ENCODE measurements around the gene KCNQ1. TPM values are rescaled to one million over a fixed set of nuclear protein-coding genes. Genes with fewer than 3 reads are reported as not detected.

Gene KCNQ1
- total RNA-seq, 2 experiments from 2014 or later: 10.7 to 10.8 TPM

- POLR2A ChIA-PET: no interaction called here
- DNase-seq: no peak
Measured at GRCh38 chr11:2530131-2530854, 85.5 kb downstream of the KCNQ1 start.

GRCh38 chr11:2530855-2531200, 86.0 kb downstream of the KCNQ1 start:
- Mint-ChIP-seq H3K4me3 (no peak overlapping the region), H3K27me3 (no peaks in the 10 kb centered on the region), H3K27ac (no peak overlapping the region), H3K36me3 (no peaks in the 10 kb centered on the region), H3K9me3 (no peaks in the 10 kb centered on the region), H3K4me1 (ENCODE audit: low read depth) (peaks cover 18% of the 10 kb centered on the region)
- CTCF ChIA-PET: interaction anchor here (0.7 to 9.5 kb wide), 18 partner anchors 13 to 560 kb away, joined by 3 to 532 read pairs (median 6); partner anchors contain the start of genes CDKN1C, KCNQ1, PHLDA2 and TSSC4
- intact Hi-C loops (cut with micrococcal nuclease): loop anchor here (1.0 to 5.0 kb wide), 4 partner anchors 84 to 561 kb away; partner anchors contain the start of gene KCNQ1
- DNase-seq: no peak
- POLR2A ChIA-PET: no interaction called here

More at GRCh38 chr11:2530131-2530854, 85.5 kb downstream of the KCNQ1 start:
- no peak overlapping the region for H3K4me3 Mint-ChIP-seq
- intact Hi-C loops (cut with micrococcal nuclease): loop anchor here (5.0 kb wide), 3 partner anchors 83 to 562 kb away; partner anchors contain the start of gene KCNQ1
- H3K4me1 Mint-ChIP-seq (ENCODE audit: low read depth): peaks cover 23% of the 10 kb centered on the region
- no peaks in the 10 kb centered on the region for H3K27me3 Mint-ChIP-seq
- no peaks in the 10 kb centered on the region for H3K36me3 Mint-ChIP-seq
- CTCF ChIA-PET: interaction anchor here (0.7 to 9.5 kb wide), 17 partner anchors 39 to 561 kb away, joined by 3 to 532 read pairs (median 8); partner anchors contain the start of genes CDKN1C, KCNQ1, PHLDA2 and TSSC4
- H3K9me3 Mint-ChIP-seq: no peaks in the 10 kb centered on the region
- H3K27ac Mint-ChIP-seq: no peak overlapping the region

GRCh38 chr11:2531277-2531986, 86.6 kb downstream of the KCNQ1 start:
- Mint-ChIP-seq H3K36me3 (no peaks in the 10 kb centered on the region), H3K27me3 (no peaks in the 10 kb centered on the region), H3K4me3 (no peak overlapping the region), H3K4me1 (ENCODE audit: low read depth) (peaks cover 13% of the 10 kb centered on the region), H3K27ac (no peak overlapping the region), H3K9me3 (no peaks in the 10 kb centered on the region)
- CTCF ChIA-PET: interaction anchor here (0.7 to 9.5 kb wide), 28 partner anchors 9 to 560 kb away, joined by 3 to 532 read pairs (median 4); partner anchors contain the start of genes C11orf21, CDKN1C, KCNQ1 and PHLDA2
- DNase-seq: peak; percentile 73
- intact Hi-C loops (cut with micrococcal nuclease): loop anchor here (1.0 to 5.0 kb wide), 4 partner anchors 84 to 561 kb away; partner anchors contain the start of gene KCNQ1
- POLR2A ChIA-PET: interaction anchor here (1.4 kb wide), 1 partner anchor 104 kb away, joined by 3 read pairs; no protein-coding TSS in a partner anchor

DNA sequence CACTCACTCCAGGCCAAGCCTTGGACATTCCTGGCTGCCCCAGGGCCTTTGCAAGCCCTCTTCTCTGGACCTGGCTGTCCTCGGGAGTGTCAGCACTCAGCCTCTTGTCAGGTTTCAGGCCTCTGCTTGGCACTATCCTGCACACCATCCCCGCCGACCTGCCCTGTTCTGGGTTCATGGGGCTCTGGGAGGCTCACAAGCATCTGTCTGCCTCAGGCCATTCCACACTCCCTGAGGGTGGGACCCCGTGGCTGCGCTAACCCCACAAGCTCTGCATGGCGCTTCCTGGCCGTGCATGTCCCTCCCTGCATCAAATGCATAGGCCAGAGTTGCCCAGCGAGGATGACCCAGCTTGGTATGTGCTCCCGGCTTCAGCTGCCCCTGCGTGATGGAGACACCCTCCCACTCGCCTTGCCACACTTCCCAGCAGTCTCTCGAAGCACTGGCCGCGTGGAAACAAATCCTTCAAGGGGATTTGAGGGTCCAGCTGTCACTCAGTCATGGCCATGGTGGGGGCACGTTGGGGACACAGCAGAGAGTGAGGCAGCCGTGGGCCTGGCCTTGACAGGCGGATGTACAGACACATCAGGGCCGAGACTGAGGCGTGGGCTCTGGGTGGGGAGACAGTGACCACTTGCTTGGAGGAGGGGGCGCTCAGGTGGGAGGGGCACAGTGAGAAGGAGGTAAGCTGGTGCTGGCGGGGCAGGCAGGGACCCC, 87.3 kb downstream of the KCNQ1 start:
- H3K36me3 Mint-ChIP-seq: no peaks in the 10 kb centered on the region
- H3K4me1 Mint-ChIP-seq (ENCODE audit: low read depth): peaks cover 11% of the 10 kb centered on the region
- no peak overlapping the region for H3K4me3 Mint-ChIP-seq
- H3K27ac Mint-ChIP-seq: no peak overlapping the region
- H3K9me3 Mint-ChIP-seq: no peaks in the 10 kb centered on the region
- POLR2A ChIA-PET: interaction anchor here (1.0 to 2.7 kb wide), 3 partner anchors 104 to 360 kb away, joined by 3 to 9 read pairs (median 6); no protein-coding TSS in a partner anchor
- intact Hi-C loops (cut with micrococcal nuclease): loop anchor here (1.0 to 5.0 kb wide), 6 partner anchors 85 to 560 kb away; partner anchors contain the start of gene KCNQ1
- CTCF ChIA-PET: interaction anchor here (0.7 to 9.5 kb wide), 34 partner anchors 10 to 559 kb away, joined by 3 to 532 read pairs (median 4); partner anchors contain the start of genes C11orf21, CDKN1C, KCNQ1 and PHLDA2
- no peaks in the 10 kb centered on the region for H3K27me3 Mint-ChIP-seq
- DNase-seq: no peak

GRCh38 chr11:2532704-2533586, 88.1 kb downstream of the KCNQ1 start:
- Mint-ChIP-seq H3K27ac (no peak overlapping the region), H3K4me1 (ENCODE audit: low read depth) (peaks cover 10% of the 10 kb centered on the region), H3K9me3 (no peaks in the 10 kb centered on the region), H3K36me3 (no peaks in the 10 kb centered on the region), H3K4me3 (peak overlapping the region; percentile 54), H3K27me3 (no peaks in the 10 kb centered on the region)
- peak; percentile 94 for DNase-seq
- CTCF ChIA-PET: interaction anchor here (0.6 to 9.5 kb wide), 41 partner anchors 10 to 582 kb away, joined by 3 to 532 read pairs (median 4); partner anchors contain the start of genes C11orf21, CDKN1C, PHLDA2 and TSPAN32
- POLR2A ChIA-PET: interaction anchor here (1.0 to 2.7 kb wide), 3 partner anchors 105 to 359 kb away, joined by 3 to 9 read pairs (median 6); no protein-coding TSS in a partner anchor
- intact Hi-C loops (cut with micrococcal nuclease): loop anchor here (1.0 to 5.0 kb wide), 6 partner anchors 86 to 559 kb away; partner anchors contain the start of gene KCNQ1

GRCh38 chr11:2533587-2534133, 88.9 kb downstream of the KCNQ1 start:
- DNase-seq: no peak
- intact Hi-C loops (cut with micrococcal nuclease): loop anchor here (1.0 to 5.0 kb wide), 4 partner anchors 86 to 559 kb away; partner anchors contain the start of gene KCNQ1
- POLR2A ChIA-PET: interaction anchor here (1.0 to 2.7 kb wide), 2 partner anchors 355 to 359 kb away, joined by 6 to 9 read pairs; no protein-coding TSS in a partner anchor
- H3K4me1 Mint-ChIP-seq (ENCODE audit: low read depth): peaks cover 10% of the 10 kb centered on the region
- no peak overlapping the region for H3K27ac Mint-ChIP-seq
- H3K36me3 Mint-ChIP-seq: no peaks in the 10 kb centered on the region
- CTCF ChIA-PET: interaction anchor here (0.6 to 9.5 kb wide), 31 partner anchors 9 to 581 kb away, joined by 3 to 532 read pairs (median 5); partner anchors contain the start of genes C11orf21, CDKN1C, PHLDA2 and TSPAN32
- no peak overlapping the region for H3K4me3 Mint-ChIP-seq
- no peaks in the 10 kb centered on the region for H3K27me3 Mint-ChIP-seq
- H3K9me3 Mint-ChIP-seq: no peaks in the 10 kb centered on the region

DNA sequence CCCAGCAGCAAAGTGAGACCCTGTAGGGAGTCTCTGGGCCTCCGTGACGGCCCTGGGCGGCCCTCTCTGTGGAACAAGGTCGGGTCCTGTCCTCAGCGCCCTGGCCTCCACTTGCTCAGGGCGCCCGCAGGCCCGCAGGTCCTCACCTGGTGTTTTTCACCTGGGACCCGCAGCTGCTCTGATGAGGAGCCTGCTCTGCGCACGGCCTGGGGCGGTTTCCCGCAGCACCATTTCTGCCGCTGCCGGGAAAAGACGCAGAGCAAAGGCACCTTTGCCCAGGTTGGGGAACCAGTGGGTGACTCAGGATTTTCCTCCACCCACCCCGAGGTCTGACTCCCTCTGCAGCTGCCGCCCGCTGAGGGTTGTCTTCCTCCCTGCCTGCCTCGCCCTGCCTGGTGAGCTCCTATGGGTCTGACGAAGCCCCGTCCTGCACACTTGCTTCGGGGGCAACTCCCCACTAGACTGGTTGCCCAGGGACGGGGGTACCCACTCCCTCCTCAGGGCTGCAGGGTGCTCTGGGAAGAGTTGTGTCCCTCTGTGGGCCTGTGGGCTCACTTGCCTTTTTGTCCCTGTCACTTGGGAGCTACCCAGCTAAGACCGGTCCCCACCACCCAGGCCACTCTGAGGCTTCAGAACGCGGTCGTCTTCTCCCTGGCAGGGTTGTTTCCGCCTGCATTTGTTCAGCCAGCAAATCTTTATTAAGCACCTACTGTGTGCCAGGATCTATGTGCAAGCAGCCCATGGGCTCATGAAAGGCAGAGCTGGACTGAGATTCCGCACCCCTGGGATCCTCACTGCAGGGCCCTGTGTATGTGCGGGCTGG, 89.5 kb downstream of the KCNQ1 start:
- Mint-ChIP-seq H3K36me3 (no peaks in the 10 kb centered on the region), H3K4me3 (no peak overlapping the region), H3K27me3 (no peaks in the 10 kb centered on the region), H3K9me3 (no peaks in the 10 kb centered on the region), H3K4me1 (ENCODE audit: low read depth) (peaks cover 10% of the 10 kb centered on the region), H3K27ac (no peak overlapping the region)
- no peak for DNase-seq
- ChIA-PET POLR2A (interaction anchor here (2.7 kb wide), 1 partner anchor 358 kb away, joined by 9 read pairs; no protein-coding TSS in a partner anchor), CTCF (interaction anchor here (1.0 to 9.5 kb wide), 11 partner anchors 8 to 557 kb away, joined by 3 to 532 read pairs (median 13); partner anchors contain the start of genes CDKN1C and PHLDA2)
- intact Hi-C loops (cut with micrococcal nuclease): loop anchor here (5.0 kb wide), 3 partner anchors 87 to 558 kb away; partner anchors contain the start of gene KCNQ1

GRCh38 chr11:2534957-2535672, 90.3 kb downstream of the KCNQ1 start:
- intact Hi-C loops (cut with micrococcal nuclease): loop anchor here (5.0 kb wide), 3 partner anchors 88 to 557 kb away; partner anchors contain the start of gene KCNQ1
- Mint-ChIP-seq H3K9me3 (no peaks in the 10 kb centered on the region), H3K27me3 (no peaks in the 10 kb centered on the region), H3K4me3 (no peak overlapping the region), H3K4me1 (ENCODE audit: low read depth) (peaks cover 10% of the 10 kb centered on the region), H3K36me3 (no peaks in the 10 kb centered on the region), H3K27ac (no peak overlapping the region)
- no peak for DNase-seq
- POLR2A ChIA-PET: interaction anchor here (2.7 kb wide), 1 partner anchor 357 kb away, joined by 9 read pairs; no protein-coding TSS in a partner anchor
- CTCF ChIA-PET: interaction anchor here (1.0 to 9.5 kb wide), 5 partner anchors 109 to 502 kb away, joined by 3 to 532 read pairs (median 53); partner anchors contain the start of genes CDKN1C and PHLDA2

Measured in activated CD4-positive, alpha-beta memory T cell treated with anti-CD3 and anti-CD28 coated beads for 36 hours (primary cell).